HG02840 (cell line): ENCODE results near the gene UBXN7.
A peak's percentile ranks its signal among the peaks of the same experiment; 100 is the strongest.
"Not testable (repeated sequence)": the region's sequence is repeated elsewhere in the genome, so short reads cannot be mapped to it uniquely, and the experiment has no call there.

ENCODE experiments used
- ATAC-seq: cut with Tn5 transposase; IDR thresholded peaks from one replicate; pipeline ENCODE4 v1.9.1; 2021; ENCODE audit warnings: mild to moderate bottlenecking, moderate library complexity, moderate number of reproducible peaks; ENCODE audit not compliant: unreplicated experiment, low FRiP score

UBXN7 gene

GRCh38 chr3:196321162-196321561 is 111.1 kb downstream of the UBXN7 start:
- ATAC-seq = no peak

- ATAC-seq = no peak
Measured at GRCh38 chr3:196320137-196320536, 112.1 kb downstream of the UBXN7 start.

- peak; percentile 85 for ATAC-seq
Measured at GRCh38 chr3:196317687-196318467, 114.3 kb downstream of the UBXN7 start, which contains the start of gene DYNLT2B. DYNLT2B (minus strand) TSS chr3:196318240; CDS start chr3:196318152, 88 bp downstream.

GRCh38 chr3:196316799-196317686 is 115.2 kb downstream of the UBXN7 start:
- not testable (repeated sequence) for ATAC-seq

- no peak for ATAC-seq
Measured at GRCh38 chr3:196315821-196316220, 116.4 kb downstream of the UBXN7 start.

GRCh38 chr3:196314597-196314996 is 117.6 kb downstream of the UBXN7 start:
- ATAC-seq = no peak

GRCh38 chr3:196314086-196314485 is 118.1 kb downstream of the UBXN7 start:
- not testable (repeated sequence) for ATAC-seq

GRCh38 chr3:196302960-196303359 is 129.3 kb downstream of the UBXN7 start:
- not testable (repeated sequence) for ATAC-seq

- not testable (repeated sequence) for ATAC-seq
Measured at GRCh38 chr3:196302551-196302950, 129.7 kb downstream of the UBXN7 start.

GRCh38 chr3:196298521-196298920 is 133.7 kb downstream of the UBXN7 start:
- no peak for ATAC-seq
